K562 (cell line): ENCODE results near the gene SUPT20H. TPM values are rescaled to one million over a fixed set of nuclear protein-coding genes. Genes with fewer than 3 reads are reported as not detected.
A peak's percentile ranks its signal among the peaks of the same experiment; 100 is the strongest.

ENCODE experiments used
- BHLHE40 ChIP-seq: IDR thresholded peaks from 2 replicates; pipeline ENCODE4 v1.6.1; 2011; ENCODE audit warnings: low read length, improper control_type of control experiment
- CTBP1 ChIP-seq: fragments of 450-650 bp; IDR thresholded peaks from 2 replicates; pipeline ENCODE4 v1.6.1; 2016; ENCODE audit warnings: borderline replicate concordance
- ELF2 ChIP-seq: fragments of 250-450 bp; sonication (Bioruptor Pico); IDR thresholded peaks from 2 replicates; pipeline ENCODE4 v1.5.0; 2021; ENCODE audit warnings: mild to moderate bottlenecking
- GABPB1 ChIP-seq: sonication (generic); formaldehyde crosslinking; IDR thresholded peaks from 2 replicates; pipeline ENCODE4 v1.8.0; 2022; ENCODE audit warnings: mild to moderate bottlenecking, missing genetic modification reagents
- GMEB1 ChIP-seq: fragments of 250-450 bp; sonication (Bioruptor Pico); IDR thresholded peaks from 2 replicates; pipeline ENCODE4 v1.4.0; 2020; ENCODE audit warnings: mild to moderate bottlenecking
- MAZ ChIP-seq, 2 experiments: fragments of 450-650 bp in 1 of 2; sonication (generic) in 1 of 2; formaldehyde crosslinking; IDR thresholded peaks in 1 of 2; conservative IDR thresholded peaks in 1 of 2; 2 replicates each; pipeline versions ENCODE4 v1.4.0 to v1.5.0; 2020; ENCODE audit warnings: mild to moderate bottlenecking in 1 of 2, missing genetic modification reagents in 1 of 2
- NR2C2 ChIP-seq, 2 experiments: fragments of 200-800 bp in 1 of 2; sonication (Bioruptor generic) in 1 of 2; sonication (generic) in 1 of 2; formaldehyde crosslinking in 1 of 2; IDR thresholded peaks; 2 replicates each; pipeline versions ENCODE4 v1.6.1 to v1.8.0; 2016 to 2022; ENCODE audit warnings: mild to moderate bottlenecking in 1 of 2, missing compliant biosample characterization in 1 of 2, missing genetic modification characterization in 1 of 2, missing genetic modification reagents in 1 of 2
- NRF1 ChIP-seq, 2 experiments: fragments of 450-650 bp; IDR thresholded peaks in 1 of 2; conservative IDR thresholded peaks in 1 of 2; 2 replicates each; pipeline ENCODE4 v1.6.1; 2014; ENCODE audit warnings: mild to moderate bottlenecking in 2 of 2
- RAD21 ChIP-seq, 2 experiments: fragments of 250-450 bp in 1 of 2; fragments of 450-650 bp in 1 of 2; sonication (Bioruptor Pico) in 1 of 2; formaldehyde crosslinking in 1 of 2; IDR thresholded peaks in 1 of 2; conservative IDR thresholded peaks in 1 of 2; 2 replicates each; pipeline versions ENCODE4 v1.4.0 to v1.8.0; 2020 to 2022; ENCODE audit warnings: mild to moderate bottlenecking in 2 of 2, moderate library complexity in 1 of 2
- RB1 ChIP-seq: fragments of 450-650 bp; IDR thresholded peaks from 2 replicates; pipeline ENCODE4 v1.6.1; 2017; ENCODE audit warnings: low read depth, mild to moderate bottlenecking
- SNRNP70 ChIP-seq: fragments of 200-400 bp; formaldehyde crosslinking; optimal IDR thresholded peaks from 2 replicates; pipeline ENCODE3; 2017; ENCODE audit warnings: low read depth, low read length
- SRSF3 ChIP-seq: fragments of 200-400 bp; formaldehyde crosslinking; IDR thresholded peaks from 2 replicates; pipeline ENCODE4 v1.6.1; 2016; ENCODE audit warnings: mild to moderate bottlenecking, low read length, moderate library complexity; ENCODE audit not compliant: insufficient read depth
- SUPT5H ChIP-seq: fragments of 450-650 bp; IDR thresholded peaks from 2 replicates; pipeline ENCODE4 v1.6.1; 2016
- TEAD1 ChIP-seq, 2 experiments: fragments of 450-650 bp in 1 of 2; sonication (generic) in 1 of 2; formaldehyde crosslinking; IDR thresholded peaks; 2 replicates each; pipeline versions ENCODE4 v1.4.0 to v1.8.0; 2020 to 2022; ENCODE audit warnings: mild to moderate bottlenecking in 2 of 2, missing genetic modification reagents in 1 of 2
- ZNF24 ChIP-seq: fragments of 450-650 bp; IDR thresholded peaks from 2 replicates; pipeline ENCODE4 v1.6.1; 2016
- ZNF431 ChIP-seq: sonication (generic); formaldehyde crosslinking; IDR thresholded peaks from 2 replicates; pipeline ENCODE4 v1.8.0; 2022; ENCODE audit warnings: mild to moderate bottlenecking, missing genetic modification reagents
- polyA plus RNA-seq, 8 experiments: library from polyadenylated mRNA; depleted of rRNA in 4 of 8; stranded (reverse) in 5 of 8; unstranded in 3 of 8; fragments of >200 nt; fragmentation: Nextera tagmentation in 2 of 8; fragmentation: Illumina TruSeq in 1 of 8; extraction: Ambion mirVana in 2 of 8; extraction: Trizol in 1 of 8; gene quantifications; 2 replicates each; pipeline versions ENCODE4 v1.2.1 to v1.2.3, GENCODE V29; 2011 to 2014; ENCODE audit warnings: inconsistent platforms in 1 of 8, missing spikeins in 1 of 8
- total RNA-seq, 7 experiments: library from RNA; depleted of rRNA in 6 of 7; stranded (reverse); fragments of >200 nt in 6 of 7; fragmentation: Illumina TruSeq in 2 of 7; extraction: Trizol in 2 of 7; gene quantifications; 2 replicates each; pipeline versions ENCODE4 v1.2.1 to v1.2.3, GENCODE V29; 2011 to 2021; ENCODE audit warnings: low replicate concordance in 1 of 7
- TF ChIP-seq, protein P1 (sequence below): fragments of 250-450 bp; sonication (Bioruptor Pico); IDR thresholded peaks from 2 replicates; pipeline ENCODE4 v1.4.0; 2020; ENCODE audit warnings: mild to moderate bottlenecking, moderate library complexity
- TF ChIP-seq, protein P2 (sequence below): fragments of 450-650 bp; IDR thresholded peaks from 2 replicates; pipeline ENCODE4 v1.6.1; 2017; ENCODE audit warnings: antibody characterized with exemption, mild to moderate bottlenecking

Gene SUPT20H
- total and polyA plus RNA-seq, 9 of the 15 experiments (the other 6 are each of a cell fraction or from before 2014, with no cell fraction given): 11.4 to 71.8 (median 31.7) TPM

DNA sequence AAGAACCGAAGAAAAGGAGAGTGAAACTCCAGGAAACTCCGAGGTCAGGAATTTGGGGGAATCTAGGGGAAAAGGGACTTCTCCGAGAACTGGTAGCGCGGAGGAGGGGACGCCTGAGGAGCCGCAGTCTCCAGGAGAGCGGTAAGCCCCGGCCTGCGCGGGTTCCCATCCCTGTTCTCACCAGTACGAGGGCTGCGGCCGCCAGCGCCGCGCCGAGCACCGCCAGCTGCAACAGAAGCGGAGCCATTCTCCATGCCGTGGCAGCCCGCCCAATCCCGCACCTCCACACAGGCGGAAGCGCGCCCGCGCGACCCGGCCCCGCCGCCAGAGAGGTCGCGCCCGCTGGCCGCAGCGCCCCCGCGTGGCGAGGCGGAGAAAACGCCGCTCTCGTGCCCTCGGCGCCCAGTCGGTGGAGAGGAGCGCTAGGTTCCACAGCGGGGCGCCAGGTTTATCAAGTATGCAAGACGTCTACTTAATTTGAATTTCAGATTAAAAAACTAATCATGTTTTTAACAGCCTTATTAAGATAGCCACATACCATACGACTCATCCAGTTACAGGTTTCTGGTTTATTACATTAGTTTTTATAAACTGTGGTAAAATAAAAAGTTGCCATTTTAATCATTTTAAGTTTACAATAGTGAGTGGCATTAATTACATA is 60.3 kb downstream of the SUPT20H start, which contains the start of gene ALG5 (continued):
- TF ChIP-seq, protein P1, sequence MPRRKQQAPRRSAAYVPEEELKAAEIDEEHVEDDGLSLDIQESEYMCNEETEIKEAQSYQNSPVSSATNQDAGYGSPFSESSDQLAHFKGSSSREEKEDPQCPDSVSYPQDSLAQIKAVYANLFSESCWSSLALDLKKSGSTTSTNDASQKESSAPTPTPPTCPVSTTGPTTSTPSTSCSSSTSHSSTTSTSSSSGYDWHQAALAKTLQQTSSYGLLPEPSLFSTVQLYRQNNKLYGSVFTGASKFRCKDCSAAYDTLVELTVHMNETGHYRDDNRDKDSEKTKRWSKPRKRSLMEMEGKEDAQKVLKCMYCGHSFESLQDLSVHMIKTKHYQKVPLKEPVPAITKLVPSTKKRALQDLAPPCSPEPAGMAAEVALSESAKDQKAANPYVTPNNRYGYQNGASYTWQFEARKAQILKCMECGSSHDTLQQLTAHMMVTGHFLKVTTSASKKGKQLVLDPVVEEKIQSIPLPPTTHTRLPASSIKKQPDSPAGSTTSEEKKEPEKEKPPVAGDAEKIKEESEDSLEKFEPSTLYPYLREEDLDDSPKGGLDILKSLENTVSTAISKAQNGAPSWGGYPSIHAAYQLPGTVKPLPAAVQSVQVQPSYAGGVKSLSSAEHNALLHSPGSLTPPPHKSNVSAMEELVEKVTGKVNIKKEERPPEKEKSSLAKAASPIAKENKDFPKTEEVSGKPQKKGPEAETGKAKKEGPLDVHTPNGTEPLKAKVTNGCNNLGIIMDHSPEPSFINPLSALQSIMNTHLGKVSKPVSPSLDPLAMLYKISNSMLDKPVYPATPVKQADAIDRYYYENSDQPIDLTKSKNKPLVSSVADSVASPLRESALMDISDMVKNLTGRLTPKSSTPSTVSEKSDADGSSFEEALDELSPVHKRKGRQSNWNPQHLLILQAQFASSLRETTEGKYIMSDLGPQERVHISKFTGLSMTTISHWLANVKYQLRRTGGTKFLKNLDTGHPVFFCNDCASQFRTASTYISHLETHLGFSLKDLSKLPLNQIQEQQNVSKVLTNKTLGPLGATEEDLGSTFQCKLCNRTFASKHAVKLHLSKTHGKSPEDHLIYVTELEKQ (CRISPR knock-in tag): no peak
- 0 out of 2 replicates have a peak, but pooled peaks have one; percentile 61 for TF ChIP-seq NR2C2 (CRISPR knock-in tag; IDR thresholded peaks at IDR 0.05)
- TF ChIP-seq NR2C2 (tag; IDR thresholded peaks at IDR 0.05): peak; percentile 91
- peak in 1 of 2 experiments; percentile 15; a peak in 1 of 4 replicates for TF ChIP-seq RAD21 (CRISPR knock-in tag; conservative IDR thresholded peaks at IDR 0.05 in 1 of 2, IDR thresholded peaks at IDR 0.05 in 1 of 2)
- peak; percentile 89 for TF ChIP-seq BHLHE40
- TF ChIP-seq GMEB1 (CRISPR knock-in tag): 0 out of 2 replicates have a peak, but pooled peaks have one; percentile 38
- 0 out of 4 replicates have a peak, but pooled peaks have one; percentile 30 to 40 for TF ChIP-seq MAZ (CRISPR knock-in tag; conservative IDR thresholded peaks at IDR 0.05 in 1 of 2, IDR thresholded peaks at IDR 0.05 in 1 of 2)
- peak; percentile 39 to 40; a peak in 2 of 4 replicates for TF ChIP-seq NRF1 (conservative IDR thresholded peaks at IDR 0.05 in 1 of 2, IDR thresholded peaks at IDR 0.05 in 1 of 2)
- TF ChIP-seq ZNF24: 0 out of 2 replicates have a peak, but pooled peaks have one; percentile 36
- TF ChIP-seq, protein P2, sequence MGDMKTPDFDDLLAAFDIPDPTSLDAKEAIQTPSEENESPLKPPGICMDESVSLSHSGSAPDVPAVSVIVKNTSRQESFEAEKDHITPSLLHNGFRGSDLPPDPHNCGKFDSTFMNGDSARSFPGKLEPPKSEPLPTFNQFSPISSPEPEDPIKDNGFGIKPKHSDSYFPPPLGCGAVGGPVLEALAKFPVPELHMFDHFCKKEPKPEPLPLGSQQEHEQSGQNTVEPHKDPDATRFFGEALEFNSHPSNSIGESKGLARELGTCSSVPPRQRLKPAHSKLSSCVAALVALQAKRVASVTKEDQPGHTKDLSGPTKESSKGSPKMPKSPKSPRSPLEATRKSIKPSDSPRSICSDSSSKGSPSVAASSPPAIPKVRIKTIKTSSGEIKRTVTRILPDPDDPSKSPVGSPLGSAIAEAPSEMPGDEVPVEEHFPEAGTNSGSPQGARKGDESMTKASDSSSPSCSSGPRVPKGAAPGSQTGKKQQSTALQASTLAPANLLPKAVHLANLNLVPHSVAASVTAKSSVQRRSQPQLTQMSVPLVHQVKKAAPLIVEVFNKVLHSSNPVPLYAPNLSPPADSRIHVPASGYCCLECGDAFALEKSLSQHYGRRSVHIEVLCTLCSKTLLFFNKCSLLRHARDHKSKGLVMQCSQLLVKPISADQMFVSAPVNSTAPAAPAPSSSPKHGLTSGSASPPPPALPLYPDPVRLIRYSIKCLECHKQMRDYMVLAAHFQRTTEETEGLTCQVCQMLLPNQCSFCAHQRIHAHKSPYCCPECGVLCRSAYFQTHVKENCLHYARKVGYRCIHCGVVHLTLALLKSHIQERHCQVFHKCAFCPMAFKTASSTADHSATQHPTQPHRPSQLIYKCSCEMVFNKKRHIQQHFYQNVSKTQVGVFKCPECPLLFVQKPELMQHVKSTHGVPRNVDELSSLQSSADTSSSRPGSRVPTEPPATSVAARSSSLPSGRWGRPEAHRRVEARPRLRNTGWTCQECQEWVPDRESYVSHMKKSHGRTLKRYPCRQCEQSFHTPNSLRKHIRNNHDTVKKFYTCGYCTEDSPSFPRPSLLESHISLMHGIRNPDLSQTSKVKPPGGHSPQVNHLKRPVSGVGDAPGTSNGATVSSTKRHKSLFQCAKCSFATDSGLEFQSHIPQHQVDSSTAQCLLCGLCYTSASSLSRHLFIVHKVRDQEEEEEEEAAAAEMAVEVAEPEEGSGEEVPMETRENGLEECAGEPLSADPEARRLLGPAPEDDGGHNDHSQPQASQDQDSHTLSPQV: peak; percentile 25; the same call in 1 of the 2 replicates
- TF ChIP-seq SUPT5H: peak; percentile 68
- peak; percentile 82 for TF ChIP-seq ELF2 (CRISPR knock-in tag)
- TF ChIP-seq SNRNP70: no peak
- peak; percentile 98 for TF ChIP-seq RB1
- no peak for TF ChIP-seq SRSF3
- TF ChIP-seq CTBP1: peak; percentile 68; the same call in 1 of the 2 replicates
- peak in 1 of 2 experiments; percentile 67; a peak in 1 of 4 replicates for TF ChIP-seq TEAD1 (CRISPR knock-in tag; IDR thresholded peaks at IDR 0.05)
- peak; percentile 56; the same call in 1 of the 2 replicates for TF ChIP-seq GABPB1 (CRISPR knock-in tag)
- 0 out of 2 replicates have a peak, but pooled peaks have one; percentile 28 for TF ChIP-seq ZNF431
